Ascending aorta (tissue), 2 donors: ENCODE measurements around the gene KIF18B. TPM values are rescaled to one million over a fixed set of nuclear protein-coding genes. Genes with fewer than 3 reads are reported as not detected.

Experiments used
- DNase-seq, 2 donors: peaks; one replicate each; pipeline ENCODE4 v3.0.0-alpha.2; 2019; ENCODE audit warnings: low spot score in 2 of 2
- H3K27ac ChIP-seq, 2 donors: fragments of 200-600 bp; sonication (generic); one replicate each; pipeline ENCODE4 v1.5.1; 2016 to 2017; ENCODE audit warnings: mild to moderate bottlenecking in 1 of 2
- H3K27me3 ChIP-seq: fragments of 200-600 bp; sonication (generic); one replicate; pipeline ENCODE4 v1.5.1; 2017
- H3K36me3 ChIP-seq, 2 donors: fragments of 200-600 bp; sonication (generic); one replicate each; pipeline ENCODE4 v1.5.1; 2016
- H3K4me1 ChIP-seq, 2 donors: fragments of 200-600 bp; sonication (generic); one replicate each; pipeline ENCODE4 v1.5.1; 2016 to 2017; ENCODE audit warnings: mild to moderate bottlenecking in 1 of 2
- H3K4me3 ChIP-seq, 2 donors: fragments of 200-600 bp; sonication (generic); one replicate each; pipeline ENCODE4 v1.5.1; 2016 to 2017; ENCODE audit warnings: mild to moderate bottlenecking in 1 of 2
- H3K9me3 ChIP-seq, 2 donors: fragments of 200-600 bp; sonication (generic); one replicate each; pipeline ENCODE4 v1.5.1; 2016
- intact Hi-C: fragments of 100-400 bp; cut with DNase I; formaldehyde crosslinking; loops from one replicate; pipeline ENCODE4 v1.15.1; 2023
- total RNA-seq: library from RNA; depleted of rRNA; stranded (reverse); fragments of >200 nt; gene quantifications from one replicate; pipeline ENCODE4 v1.1.0, GENCODE V29; 2016
- TF ChIP-seq, protein P1 (sequence below), 3 experiments: fragments of 200-600 bp in 2 of 3; fragments of 450-650 bp in 1 of 3; sonication (generic) in 2 of 3; IDR thresholded peaks; one replicate each; pipeline ENCODE4 v1.5.1; 2016 to 2019; ENCODE audit warnings: antibody characterized with exemption in 3 of 3, mild to moderate bottlenecking in 1 of 3, moderate library complexity in 1 of 3

KIF18B gene
- total RNA-seq, 1 donor from 2014 or later = not detected

DNA sequence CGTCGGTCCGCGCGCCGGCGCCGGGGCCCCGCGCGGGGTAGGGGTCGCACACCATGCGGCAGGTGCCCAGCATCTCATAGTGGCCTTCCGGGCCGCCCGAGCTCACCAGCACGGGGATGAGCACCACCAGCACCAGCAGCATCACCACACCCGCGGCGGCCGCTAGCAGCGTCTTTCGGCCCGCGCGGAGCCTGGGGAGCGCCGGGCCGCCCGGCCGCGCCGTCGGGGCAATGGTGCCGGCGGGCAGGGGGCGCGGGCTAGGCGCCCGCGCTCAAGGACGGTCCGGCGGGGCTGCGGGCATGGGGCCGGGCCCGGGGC is 20.3 kb upstream of the KIF18B start:
- TF ChIP-seq, protein P1, sequence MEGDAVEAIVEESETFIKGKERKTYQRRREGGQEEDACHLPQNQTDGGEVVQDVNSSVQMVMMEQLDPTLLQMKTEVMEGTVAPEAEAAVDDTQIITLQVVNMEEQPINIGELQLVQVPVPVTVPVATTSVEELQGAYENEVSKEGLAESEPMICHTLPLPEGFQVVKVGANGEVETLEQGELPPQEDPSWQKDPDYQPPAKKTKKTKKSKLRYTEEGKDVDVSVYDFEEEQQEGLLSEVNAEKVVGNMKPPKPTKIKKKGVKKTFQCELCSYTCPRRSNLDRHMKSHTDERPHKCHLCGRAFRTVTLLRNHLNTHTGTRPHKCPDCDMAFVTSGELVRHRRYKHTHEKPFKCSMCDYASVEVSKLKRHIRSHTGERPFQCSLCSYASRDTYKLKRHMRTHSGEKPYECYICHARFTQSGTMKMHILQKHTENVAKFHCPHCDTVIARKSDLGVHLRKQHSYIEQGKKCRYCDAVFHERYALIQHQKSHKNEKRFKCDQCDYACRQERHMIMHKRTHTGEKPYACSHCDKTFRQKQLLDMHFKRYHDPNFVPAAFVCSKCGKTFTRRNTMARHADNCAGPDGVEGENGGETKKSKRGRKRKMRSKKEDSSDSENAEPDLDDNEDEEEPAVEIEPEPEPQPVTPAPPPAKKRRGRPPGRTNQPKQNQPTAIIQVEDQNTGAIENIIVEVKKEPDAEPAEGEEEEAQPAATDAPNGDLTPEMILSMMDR (IDR thresholded peaks at IDR 0.05) = no peak
- Histone ChIP-seq H3K27me3 (peaks cover 9% of the 10 kb centered on the region), H3K9me3 (no peaks in the 10 kb centered on the region), H3K27ac (no peak overlapping the region), H3K4me3 (peak overlapping the region; percentile 27 to 44), H3K4me1 (peaks cover 10 to 15% of the 10 kb centered on the region in 2 donors), H3K36me3 (no peaks in the 10 kb centered on the region)
- no peak for DNase-seq
- intact Hi-C loops = loop anchor here (1.0 to 5.0 kb wide), 3 partner anchors 21 to 129 kb away; partner anchors contain the start of gene KIF18B

DNA sequence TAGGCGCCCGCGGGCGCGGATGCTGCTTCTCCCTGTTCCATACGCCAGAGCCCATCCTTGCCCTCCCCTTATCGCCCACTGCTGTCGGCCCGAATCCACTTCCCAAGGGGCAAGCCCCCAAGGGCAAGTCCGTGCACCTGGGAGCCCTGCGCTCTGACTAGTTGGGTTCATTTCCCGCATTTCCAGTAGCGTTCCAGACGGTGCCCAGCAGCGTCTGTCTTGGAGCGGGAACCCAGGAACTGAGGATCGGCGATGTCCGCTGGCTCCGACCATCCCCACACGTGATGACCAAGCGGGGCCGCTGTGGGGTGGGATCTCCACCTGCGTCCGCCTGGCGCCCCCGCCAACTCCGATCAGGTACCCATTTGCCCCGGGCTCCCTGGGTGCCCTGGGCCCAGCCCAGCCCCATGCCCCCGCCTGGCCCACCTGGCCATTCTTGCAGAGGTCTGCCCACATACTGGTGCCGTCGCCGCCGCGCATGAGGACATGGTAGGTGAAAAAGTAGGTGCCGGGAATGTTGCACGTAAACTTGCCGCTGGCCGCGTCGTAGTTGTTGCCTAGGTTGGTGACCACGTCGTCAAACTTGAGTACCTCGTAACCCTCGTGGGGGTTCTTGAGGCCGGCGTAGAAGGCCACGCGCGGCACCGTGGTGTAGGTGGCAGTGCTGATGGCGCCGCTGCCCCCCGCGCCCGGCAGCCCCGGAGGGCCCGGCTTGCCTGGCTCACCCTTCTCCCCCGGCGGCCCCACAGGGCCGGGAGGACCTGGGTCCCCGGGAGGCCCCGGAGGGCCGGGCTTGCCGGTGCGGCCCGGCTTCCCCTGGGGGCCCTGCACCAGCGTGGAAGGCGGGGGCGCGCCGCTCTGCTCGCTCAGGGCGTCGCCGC is 19.7 kb upstream of the KIF18B start:
- intact Hi-C loops = loop anchor here (5.0 kb wide), 1 partner anchor 130 kb away; no protein-coding TSS in a partner anchor
- peaks cover 9% of the 10 kb centered on the region for H3K27me3 ChIP-seq
- H3K4me3 ChIP-seq = peak overlapping the region; percentile 27 to 44

DNA sequence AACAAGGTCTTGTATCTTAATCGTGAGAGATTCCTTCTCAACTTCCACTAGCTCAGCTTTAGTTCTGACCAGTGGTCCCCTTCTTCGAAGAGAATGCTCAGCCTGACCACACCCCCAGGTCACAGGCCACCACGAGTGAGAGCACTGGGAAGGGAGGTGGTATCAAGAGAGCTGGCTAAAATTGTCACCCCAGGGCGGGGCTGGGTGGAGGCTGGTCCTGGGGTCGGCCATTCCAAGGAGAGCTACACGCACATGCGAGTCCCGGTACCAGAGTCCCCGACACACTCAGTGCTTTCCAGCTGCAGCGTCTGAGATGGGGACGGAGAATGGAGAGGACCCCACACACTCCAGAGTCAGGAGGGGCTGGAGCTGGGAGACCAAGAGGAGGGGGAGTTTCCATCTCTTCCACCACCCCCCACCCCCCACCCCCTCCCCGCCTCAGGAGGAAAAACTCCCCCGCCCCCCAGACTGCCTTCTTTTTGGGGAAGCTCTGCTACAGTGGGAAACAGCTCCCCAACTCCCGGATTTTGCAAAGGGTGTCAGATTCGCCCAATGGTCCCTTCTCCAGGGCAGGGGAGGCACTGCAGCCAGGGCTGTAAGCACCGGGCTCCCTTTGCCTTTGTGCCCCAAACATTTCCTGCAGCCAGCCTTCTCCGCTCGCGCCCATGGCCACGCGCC is 18.9 kb upstream of the KIF18B start:
- DNase-seq = no peak
- Histone ChIP-seq H3K27ac (no peak overlapping the region), H3K4me3 (no peak overlapping the region), H3K4me1 (peaks cover 10 to 15% of the 10 kb centered on the region in 2 donors), H3K9me3 (no peaks in the 10 kb centered on the region), H3K27me3 (peaks cover 9% of the 10 kb centered on the region), H3K36me3 (no peaks in the 10 kb centered on the region)
- TF ChIP-seq, protein P1 (IDR thresholded peaks at IDR 0.05) = no peak
- intact Hi-C loops = loop anchor here (5.0 kb wide), 1 partner anchor 131 kb away; no protein-coding TSS in a partner anchor

More for the DNA sequence above, 19.7 kb upstream of the KIF18B start:
- Histone ChIP-seq H3K36me3 (no peaks in the 10 kb centered on the region), H3K4me1 (peaks cover 10 to 15% of the 10 kb centered on the region in 2 donors), H3K9me3 (no peaks in the 10 kb centered on the region), H3K27ac (no peak overlapping the region)
- TF ChIP-seq, protein P1 (IDR thresholded peaks at IDR 0.05) = no peak
- no peak for DNase-seq

DNA sequence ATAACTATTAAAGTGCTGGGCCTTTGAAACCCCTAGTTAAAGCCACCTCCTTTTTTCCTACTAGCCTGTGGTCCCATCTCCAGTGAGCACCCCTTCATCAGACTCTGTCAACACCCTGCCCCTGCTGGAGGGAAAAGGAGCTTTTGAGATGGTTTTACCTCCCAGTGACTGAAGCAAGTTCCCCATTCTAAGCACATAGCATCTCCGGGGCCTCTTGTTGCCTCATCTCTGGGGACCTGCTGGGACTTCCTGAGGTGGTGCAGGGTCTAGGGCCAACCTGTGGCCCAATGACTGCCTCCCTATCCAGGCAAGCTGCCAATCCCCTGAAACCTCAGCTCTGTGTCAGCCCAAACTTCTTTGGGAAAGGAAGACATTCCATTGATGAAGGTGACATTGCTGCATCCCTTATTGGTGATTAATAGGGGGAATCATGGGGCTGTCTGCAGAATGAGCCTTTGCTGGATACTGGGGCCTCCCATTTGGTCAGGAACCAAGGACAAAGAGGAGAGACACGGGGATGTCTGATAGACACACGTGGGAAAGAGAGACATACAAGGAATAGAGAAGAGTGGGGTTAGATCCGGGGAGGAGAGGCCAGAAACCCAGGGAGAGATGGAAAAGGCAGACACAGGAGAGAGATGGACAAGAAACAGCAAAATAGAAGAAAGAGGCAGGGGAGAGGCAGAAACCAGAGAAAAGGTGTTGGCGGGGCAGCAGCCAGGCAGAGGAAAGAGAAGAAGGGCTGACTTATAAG is 18.1 kb upstream of the KIF18B start:
- H3K9me3 ChIP-seq = no peaks in the 10 kb centered on the region
- DNase-seq = no peak
- no peak overlapping the region for H3K27ac ChIP-seq
- no peaks in the 10 kb centered on the region for H3K36me3 ChIP-seq
- peaks cover 10 to 15% of the 10 kb centered on the region in 2 donors for H3K4me1 ChIP-seq
- intact Hi-C loops = loop anchor here (5.0 kb wide), 1 partner anchor 132 kb away; no protein-coding TSS in a partner anchor
- H3K4me3 ChIP-seq = no peak overlapping the region
- H3K27me3 ChIP-seq = peaks cover 9% of the 10 kb centered on the region
- TF ChIP-seq, protein P1 (IDR thresholded peaks at IDR 0.05) = no peak

DNA sequence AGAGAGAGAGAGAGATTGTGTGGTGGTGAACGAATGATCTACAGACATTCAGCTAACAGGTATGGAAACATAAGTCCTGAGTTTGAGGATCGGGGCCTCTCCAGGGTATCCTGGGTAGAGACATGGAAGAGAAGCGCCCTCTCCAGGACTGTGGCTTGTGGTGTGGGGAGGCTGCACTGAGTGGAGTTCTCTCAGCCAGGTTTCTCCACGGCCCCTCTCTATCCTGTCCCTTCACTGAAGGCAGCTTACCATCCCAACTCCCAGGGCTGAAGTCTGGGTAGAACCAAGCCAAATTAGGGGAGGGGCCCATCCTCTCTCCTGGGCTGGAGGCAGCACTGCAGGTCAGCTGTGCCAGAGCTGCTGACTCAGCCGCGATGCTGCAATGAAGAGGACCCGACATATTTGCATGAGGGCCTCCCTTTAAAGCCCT is 14.4 kb upstream of the KIF18B start:
- intact Hi-C loops = no loop called here
- DNase-seq = no peak
- Histone ChIP-seq H3K27ac (no peak overlapping the region), H3K4me1 (peaks cover 0 to 5% of the 10 kb centered on the region in 2 donors), H3K27me3 (peaks cover 5% of the 10 kb centered on the region), H3K36me3 (no peaks in the 10 kb centered on the region), H3K4me3 (no peak overlapping the region), H3K9me3 (no peaks in the 10 kb centered on the region)
- TF ChIP-seq, protein P1 (IDR thresholded peaks at IDR 0.05) = no peak
